ENCODE data around the gene NOS1AP.

The NOS1AP gene

GRCh38 chr1:162186406-162186805 is 116.9 kb downstream of the NOS1AP start:
- no peak for TF ChIP-seq POLR2AphosphoS5 (IDR thresholded peaks at IDR 0.05; ENCODE audit: low read depth, low read length)
- TF ChIP-seq FOXP2 (optimal IDR thresholded peaks at IDR 0.05; ENCODE audit: borderline replicate concordance, extremely low read depth, extremely low read length, insufficient read depth): no peak
- TF ChIP-seq REST (IDR thresholded peaks at IDR 0.05; ENCODE audit: insufficient read depth in 1 of 2, low read depth in 2 of 2, low read length in 2 of 2): no peak
- TF ChIP-seq TAF1 (IDR thresholded peaks at IDR 0.05; ENCODE audit: borderline replicate concordance, insufficient read depth, low read length): no peak
- TF ChIP-seq SIN3A (IDR thresholded peaks at IDR 0.05; ENCODE audit: borderline replicate concordance, insufficient read depth, low read length): no peak

GRCh38 chr1:162187687-162188276 is 118.3 kb downstream of the NOS1AP start:
- TF ChIP-seq REST (IDR thresholded peaks at IDR 0.05; ENCODE audit: insufficient read depth in 1 of 2, low read depth in 2 of 2, low read length in 2 of 2): no peak
- no peak for TF ChIP-seq POLR2AphosphoS5 (IDR thresholded peaks at IDR 0.05; ENCODE audit: low read depth, low read length)
- TF ChIP-seq FOXP2 (optimal IDR thresholded peaks at IDR 0.05; ENCODE audit: borderline replicate concordance, extremely low read depth, extremely low read length, insufficient read depth): no peak
- no peak for TF ChIP-seq TAF1 (IDR thresholded peaks at IDR 0.05; ENCODE audit: borderline replicate concordance, insufficient read depth, low read length)
- no peak for TF ChIP-seq SIN3A (IDR thresholded peaks at IDR 0.05; ENCODE audit: borderline replicate concordance, insufficient read depth, low read length)

GRCh38 chr1:162189345-162189744 is 119.9 kb downstream of the NOS1AP start:
- no peak for TF ChIP-seq TAF1 (IDR thresholded peaks at IDR 0.05; ENCODE audit: borderline replicate concordance, insufficient read depth, low read length)
- no peak for TF ChIP-seq POLR2AphosphoS5 (IDR thresholded peaks at IDR 0.05; ENCODE audit: low read depth, low read length)
- no peak for TF ChIP-seq FOXP2 (optimal IDR thresholded peaks at IDR 0.05; ENCODE audit: borderline replicate concordance, extremely low read depth, extremely low read length, insufficient read depth)

- TF ChIP-seq REST (IDR thresholded peaks at IDR 0.05; ENCODE audit: insufficient read depth in 1 of 2, low read depth in 2 of 2, low read length in 2 of 2) (no peak), FOXP2 (optimal IDR thresholded peaks at IDR 0.05; ENCODE audit: borderline replicate concordance, extremely low read depth, extremely low read length, insufficient read depth) (no peak), POLR2AphosphoS5 (IDR thresholded peaks at IDR 0.05; ENCODE audit: low read depth, low read length) (no peak), SIN3A (IDR thresholded peaks at IDR 0.05; ENCODE audit: borderline replicate concordance, insufficient read depth, low read length) (no peak), TAF1 (IDR thresholded peaks at IDR 0.05; ENCODE audit: borderline replicate concordance, insufficient read depth, low read length) (no peak)
Measured at GRCh38 chr1:162191396-162192305, 122.2 kb downstream of the NOS1AP start.

GRCh38 chr1:162192306-162192678 is 122.8 kb downstream of the NOS1AP start:
- TF ChIP-seq POLR2AphosphoS5 (IDR thresholded peaks at IDR 0.05; ENCODE audit: low read depth, low read length): no peak
- TF ChIP-seq REST (IDR thresholded peaks at IDR 0.05; ENCODE audit: insufficient read depth in 1 of 2, low read depth in 2 of 2, low read length in 2 of 2): no peak
- no peak for TF ChIP-seq FOXP2 (optimal IDR thresholded peaks at IDR 0.05; ENCODE audit: borderline replicate concordance, extremely low read depth, extremely low read length, insufficient read depth)
- no peak for TF ChIP-seq TAF1 (IDR thresholded peaks at IDR 0.05; ENCODE audit: borderline replicate concordance, insufficient read depth, low read length)
- TF ChIP-seq SIN3A (IDR thresholded peaks at IDR 0.05; ENCODE audit: borderline replicate concordance, insufficient read depth, low read length): no peak

Measured in PFSK-1 (cell line).